ENCODE results near the gene MICU2. TPM values are rescaled to one million over a fixed set of nuclear protein-coding genes. Genes with fewer than 3 reads are reported as not detected.

The MICU2 gene
- total and polyA plus RNA-seq, 2 of the 13 experiments (the other 11 are each of a cell fraction or from before 2014, with no cell fraction given): 31.7 to 42.4 TPM

DNA sequence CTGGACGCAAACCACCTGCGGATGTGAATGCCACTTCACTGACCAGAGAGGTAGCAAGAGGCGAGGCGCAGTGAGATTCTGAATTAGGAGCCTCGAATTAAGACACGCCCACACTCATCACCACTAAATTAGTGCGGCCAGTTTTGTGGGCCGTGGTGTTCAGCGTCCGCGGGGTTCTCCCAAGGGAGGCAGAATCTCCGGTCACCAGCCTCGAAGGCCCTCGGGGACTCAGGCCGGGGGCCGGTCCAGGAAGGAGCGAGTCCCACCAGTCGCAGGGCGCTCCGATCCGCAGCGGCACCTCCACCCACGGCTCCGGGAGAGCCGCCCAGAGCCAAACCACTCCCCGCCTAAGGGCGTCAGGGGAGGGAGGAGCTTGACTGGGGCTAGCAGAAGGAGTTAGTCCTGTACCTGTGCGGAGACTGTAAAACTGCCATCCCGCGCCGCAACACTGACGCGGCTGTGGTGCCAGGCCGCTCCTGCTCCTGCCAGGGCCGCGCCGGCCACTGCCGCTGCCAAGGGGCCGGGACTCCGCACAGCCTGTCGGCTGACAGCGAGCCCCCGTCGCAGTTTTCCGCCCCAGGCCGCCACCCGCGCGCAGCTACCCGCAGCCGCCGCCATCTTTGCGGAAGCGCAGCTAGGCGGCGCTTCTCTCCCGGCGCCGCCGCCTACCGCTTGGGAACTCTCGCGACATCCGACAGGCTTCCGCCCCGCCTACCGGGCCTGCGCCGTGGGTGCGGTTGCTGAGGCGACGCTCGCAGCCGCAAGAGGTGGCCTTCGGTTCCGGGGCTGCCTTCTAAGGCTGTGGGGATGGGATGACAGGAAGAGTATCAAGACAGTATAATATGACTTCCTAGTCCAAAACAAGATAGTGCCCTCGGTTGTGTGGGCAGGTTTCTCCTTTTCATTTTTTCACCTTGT is at the start of gene MICU2 (continued):
- TF ChIP-seq ZNF142 (CRISPR knock-in tag; IDR thresholded peaks at IDR 0.05) (peak; percentile 24; the same call in 1 of the 2 replicates), KDM2A (CRISPR knock-in tag; IDR thresholded peaks at IDR 0.05; ENCODE audit: borderline replicate concordance, low read depth) (peak; percentile 64), ZNF264 (CRISPR knock-in tag; IDR thresholded peaks at IDR 0.05) (0 out of 2 replicates have a peak, but pooled peaks have one; percentile 53), NR3C1 (CRISPR knock-in tag; IDR thresholded peaks at IDR 0.05) (no peak), SNAI1 (CRISPR knock-in tag; IDR thresholded peaks at IDR 0.05; ENCODE audit: borderline replicate concordance) (peak; percentile 58; the same call in 1 of the 2 replicates), ZNF431 (CRISPR knock-in tag; IDR thresholded peaks at IDR 0.05; ENCODE audit: borderline replicate concordance, low read depth) (peak; percentile 64; the same call in 1 of the 2 replicates), NFKB2 (CRISPR knock-in tag; IDR thresholded peaks at IDR 0.05; ENCODE audit: borderline replicate concordance) (peak; percentile 60; the same call in 1 of the 2 replicates), GATAD1 (CRISPR knock-in tag; IDR thresholded peaks at IDR 0.05) (peak; percentile 88), MAFG (CRISPR knock-in tag; IDR thresholded peaks at IDR 0.05) (no peak), BRD4 (CRISPR knock-in tag; IDR thresholded peaks at IDR 0.05) (peak; percentile 77; the same call in 1 of the 2 replicates), SMYD3 (CRISPR knock-in tag; IDR thresholded peaks at IDR 0.05) (no peak; the same call in 1 of the 2 replicates), HINFP (CRISPR knock-in tag; IDR thresholded peaks at IDR 0.05; ENCODE audit: low read depth) (no peak), POLR2AphosphoS5 (IDR thresholded peaks at IDR 0.05; ENCODE audit: low read depth, low read length) (peak; percentile 83), ZNF574 (CRISPR knock-in tag; IDR thresholded peaks at IDR 0.05) (peak; percentile 90), NFKBIZ (CRISPR knock-in tag; IDR thresholded peaks at IDR 0.05) (no peak)
- TF ChIP-seq, protein P1, sequence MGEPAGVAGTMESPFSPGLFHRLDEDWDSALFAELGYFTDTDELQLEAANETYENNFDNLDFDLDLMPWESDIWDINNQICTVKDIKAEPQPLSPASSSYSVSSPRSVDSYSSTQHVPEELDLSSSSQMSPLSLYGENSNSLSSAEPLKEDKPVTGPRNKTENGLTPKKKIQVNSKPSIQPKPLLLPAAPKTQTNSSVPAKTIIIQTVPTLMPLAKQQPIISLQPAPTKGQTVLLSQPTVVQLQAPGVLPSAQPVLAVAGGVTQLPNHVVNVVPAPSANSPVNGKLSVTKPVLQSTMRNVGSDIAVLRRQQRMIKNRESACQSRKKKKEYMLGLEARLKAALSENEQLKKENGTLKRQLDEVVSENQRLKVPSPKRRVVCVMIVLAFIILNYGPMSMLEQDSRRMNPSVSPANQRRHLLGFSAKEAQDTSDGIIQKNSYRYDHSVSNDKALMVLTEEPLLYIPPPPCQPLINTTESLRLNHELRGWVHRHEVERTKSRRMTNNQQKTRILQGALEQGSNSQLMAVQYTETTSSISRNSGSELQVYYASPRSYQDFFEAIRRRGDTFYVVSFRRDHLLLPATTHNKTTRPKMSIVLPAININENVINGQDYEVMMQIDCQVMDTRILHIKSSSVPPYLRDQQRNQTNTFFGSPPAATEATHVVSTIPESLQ (CRISPR knock-in tag; conservative IDR thresholded peaks at IDR 0.05): 0 out of 2 replicates have a peak, but pooled peaks have one; percentile 54

All from HepG2 (cell line).